KMS-11 (cell line): ENCODE results near the gene UGGT1.

Experiments
- H2AFZ ChIP-seq: fragments of 200-600 bp; sonication (generic); 2 replicates; pipeline ENCODE4 v1.6.1; 2016; ENCODE audit warnings: antibody characterized with exemption, mixed run types, low read depth
- H3K27ac ChIP-seq: fragments of 200-600 bp; sonication (generic); 2 replicates; pipeline ENCODE4 v1.6.1; 2016; ENCODE audit warnings: mild to moderate bottlenecking, mixed run types
- H3K27me3 ChIP-seq: fragments of 200-600 bp; sonication (generic); 2 replicates; pipeline ENCODE4 v1.6.1; 2017; ENCODE audit warnings: mild to moderate bottlenecking, low read depth, mixed run types, moderate library complexity; ENCODE audit not compliant: insufficient read depth
- H3K36me3 ChIP-seq: fragments of 200-600 bp; sonication (generic); 2 replicates; pipeline ENCODE4 v1.6.1; 2017; ENCODE audit warnings: mild to moderate bottlenecking, mixed run types; ENCODE audit not compliant: insufficient read depth
- H3K4me1 ChIP-seq: fragments of 200-600 bp; sonication (generic); 2 replicates; pipeline ENCODE4 v1.6.1; 2016; ENCODE audit warnings: mild to moderate bottlenecking, low read depth, mixed run types; ENCODE audit not compliant: poor library complexity, severe bottlenecking
- H3K4me2 ChIP-seq: fragments of 200-600 bp; sonication (generic); 2 replicates; pipeline ENCODE4 v1.7.0; 2016; ENCODE audit warnings: mild to moderate bottlenecking, mixed run types
- H3K4me3 ChIP-seq: fragments of 200-600 bp; sonication (generic); IDR thresholded peaks from 2 replicates; pipeline ENCODE4 v1.6.1; 2017; ENCODE audit warnings: low read depth, low read length, mixed read lengths; ENCODE audit not compliant: insufficient read depth
- H3K79me2 ChIP-seq: fragments of 200-600 bp; sonication (generic); 2 replicates; pipeline ENCODE4 v1.6.1; 2016; ENCODE audit warnings: low read depth, mixed run types; ENCODE audit not compliant: insufficient read depth
- H3K9ac ChIP-seq: fragments of 200-600 bp; sonication (generic); 2 replicates; pipeline ENCODE4 v1.6.1; 2016; ENCODE audit warnings: mild to moderate bottlenecking, mixed run types
- H4K20me1 ChIP-seq: fragments of 200-600 bp; sonication (generic); 2 replicates; pipeline ENCODE4 v1.6.1; 2016; ENCODE audit warnings: mild to moderate bottlenecking, mixed run types; ENCODE audit not compliant: insufficient read depth
- CTCF ChIP-seq: fragments of 200-600 bp; sonication (generic); conservative IDR thresholded peaks from 2 replicates; pipeline ENCODE4 v1.6.1; 2017; ENCODE audit warnings: low read depth, mild to moderate bottlenecking, antibody characterized with exemption, low read length, moderate library complexity, mixed read lengths

The UGGT1 gene

GRCh38 chr2:128053331-128053730 lies 37.7 kb upstream of the UGGT1 start:
- no peak for TF ChIP-seq CTCF
- H4K20me1 ChIP-seq: no peaks in the 10 kb centered on the region
- H3K4me2 ChIP-seq: no peak overlapping the region
- H3K79me2 ChIP-seq: no peaks in the 10 kb centered on the region
- H2AFZ ChIP-seq: no peak overlapping the region
- no peak overlapping the region for H3K4me3 ChIP-seq
- H3K36me3 ChIP-seq: no peaks in the 10 kb centered on the region
- H3K9ac ChIP-seq: no peak overlapping the region
- H3K27ac ChIP-seq: no peak overlapping the region
- H3K27me3 ChIP-seq: no peaks in the 10 kb centered on the region
- no peaks in the 10 kb centered on the region for H3K4me1 ChIP-seq

DNA sequence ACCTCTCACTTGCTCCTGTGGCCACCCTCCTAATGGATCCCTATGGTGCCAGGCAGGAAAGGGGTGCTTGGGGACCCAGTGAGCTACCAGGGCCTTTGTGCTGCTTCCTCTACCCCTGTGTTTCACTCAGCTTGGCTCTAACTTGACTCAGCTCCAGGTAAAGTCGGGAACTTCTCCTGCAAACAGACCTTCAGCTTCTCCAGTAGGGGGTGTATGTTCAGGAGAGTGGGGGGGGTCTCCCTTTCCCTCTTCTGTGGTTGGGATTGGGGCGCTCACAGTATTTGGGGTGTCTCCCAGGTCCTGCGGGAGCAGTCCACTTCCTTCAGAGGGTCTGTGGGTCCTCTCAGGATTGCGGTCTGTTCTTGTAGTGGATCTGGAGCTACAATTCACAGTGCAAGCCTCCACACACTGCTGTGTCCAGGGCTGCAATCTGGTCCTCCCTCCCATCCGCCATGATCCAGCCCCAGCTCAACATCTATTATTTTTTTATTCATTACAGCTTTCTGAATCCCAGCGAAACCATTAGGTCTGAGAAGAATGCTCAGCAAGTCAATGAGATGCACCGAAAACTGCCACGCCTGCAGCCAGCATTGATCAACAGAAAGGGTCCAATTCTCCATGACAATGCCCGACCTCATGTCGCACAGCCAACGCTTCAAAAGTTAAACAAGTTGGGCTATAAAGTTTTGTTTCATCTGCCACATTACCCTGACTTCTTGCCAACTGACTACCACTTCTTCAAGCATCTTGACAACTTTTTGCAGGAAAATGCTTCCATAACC lies 36.7 kb upstream of the UGGT1 start:
- H3K27me3 ChIP-seq: no peaks in the 10 kb centered on the region
- H3K36me3 ChIP-seq: no peaks in the 10 kb centered on the region
- H3K9ac ChIP-seq: no peak overlapping the region
- H3K27ac ChIP-seq: no peak overlapping the region
- no peak overlapping the region for H2AFZ ChIP-seq
- H4K20me1 ChIP-seq: no peaks in the 10 kb centered on the region
- no peak overlapping the region for H3K4me3 ChIP-seq
- H3K4me1 ChIP-seq: no peaks in the 10 kb centered on the region
- H3K4me2 ChIP-seq: no peak overlapping the region
- no peak for TF ChIP-seq CTCF
- H3K79me2 ChIP-seq: no peaks in the 10 kb centered on the region

GRCh38 chr2:128057334-128057733 lies 33.7 kb upstream of the UGGT1 start:
- H3K79me2 ChIP-seq: no peaks in the 10 kb centered on the region
- TF ChIP-seq CTCF: no peak
- no peak overlapping the region for H3K4me2 ChIP-seq

GRCh38 chr2:128058114-128058513 lies 32.9 kb upstream of the UGGT1 start:
- no peak overlapping the region for H3K4me2 ChIP-seq
- H3K36me3 ChIP-seq: no peaks in the 10 kb centered on the region
- no peak overlapping the region for H3K9ac ChIP-seq
- no peak overlapping the region for H2AFZ ChIP-seq
- H3K4me1 ChIP-seq: no peaks in the 10 kb centered on the region
- H4K20me1 ChIP-seq: no peaks in the 10 kb centered on the region
- no peaks in the 10 kb centered on the region for H3K79me2 ChIP-seq
- no peak overlapping the region for H3K27ac ChIP-seq
- TF ChIP-seq CTCF: no peak
- H3K4me3 ChIP-seq: no peak overlapping the region
- no peaks in the 10 kb centered on the region for H3K27me3 ChIP-seq

More at GRCh38 chr2:128057334-128057733, 33.7 kb upstream of the UGGT1 start:
- H3K27me3 ChIP-seq: no peaks in the 10 kb centered on the region
- no peaks in the 10 kb centered on the region for H3K36me3 ChIP-seq
- H2AFZ ChIP-seq: no peak overlapping the region
- H3K9ac ChIP-seq: no peak overlapping the region
- no peak overlapping the region for H3K4me3 ChIP-seq
- no peaks in the 10 kb centered on the region for H3K4me1 ChIP-seq
- no peak overlapping the region for H3K27ac ChIP-seq
- H4K20me1 ChIP-seq: no peaks in the 10 kb centered on the region
